Stomach (tissue), 9 donors: ENCODE measurements around the gene FAM193B. TPM values are rescaled to one million over a fixed set of nuclear protein-coding genes. Genes with fewer than 3 reads are reported as not detected.

ENCODE experiments used
- DNase-seq, 2 donors: peaks; one replicate each; pipeline versions ENCODE4 v3.0.0 to v3.0.0-alpha.2; 2013 to 2019
- H3K27ac ChIP-seq, 5 donors: fragments of 200-600 bp in 4 of 5; sonication (generic) in 4 of 5; one replicate each; pipeline ENCODE4 v1.5.1; 2013 to 2019; ENCODE audit warnings: mild to moderate bottlenecking in 1 of 5, moderate library complexity in 1 of 5
- H3K27me3 ChIP-seq, 3 donors: fragments of 200-600 bp; sonication (generic); one replicate each; pipeline ENCODE4 v1.5.1; 2017 to 2019; ENCODE audit warnings: mixed run types in 1 of 3
- H3K36me3 ChIP-seq, 4 donors: fragments of 200-600 bp; sonication (generic); 1 replicate in 3 of 4; 2 replicates in 1 of 4; pipeline ENCODE4 v1.5.1; 2016 to 2019
- H3K4me1 ChIP-seq, 4 donors: fragments of 200-600 bp; sonication (generic); one replicate each; pipeline ENCODE4 v1.5.1; 2016 to 2019
- H3K4me3 ChIP-seq, 4 donors: fragments of 200-600 bp; sonication (generic) in 3 of 4; one replicate each; pipeline ENCODE4 v1.5.1; 2016 to 2019; ENCODE audit warnings: mild to moderate bottlenecking in 1 of 4
- H3K9me3 ChIP-seq, 4 donors: fragments of 200-600 bp; sonication (generic); one replicate each; pipeline ENCODE4 v1.5.1; 2016 to 2019
- EP300 ChIP-seq: sonication (generic); formaldehyde crosslinking; IDR thresholded peaks from one replicate; pipeline ENCODE4 v1.6.1; 2017; ENCODE audit warnings: antibody characterized with exemption
- POLR2A ChIP-seq, 4 donors: fragments of 450-650 bp; IDR thresholded peaks; one replicate each; pipeline ENCODE4 v1.6.1; 2016; ENCODE audit warnings: antibody characterized with exemption in 4 of 4, control low read depth in 2 of 4, mild to moderate bottlenecking in 1 of 4, moderate library complexity in 1 of 4
- POLR2AphosphoS5 ChIP-seq, 3 donors: sonication (generic); formaldehyde crosslinking; IDR thresholded peaks; one replicate each; pipeline ENCODE4 v1.6.1; 2016; ENCODE audit warnings: antibody characterized with exemption in 3 of 3
- WGBS, 5 donors: extraction: QIAGEN DNeasy Blood & Tissue Kit in 3 of 5; methylation state at CpG; one replicate each; pipeline versions ENCODE4 v1.1.5 to v1.1.7; 2013 to 2018; 5-methylcytosine and 5-hydroxymethylcytosine counted together
- intact Hi-C: fragments of 100-400 bp; cut with DNase I; formaldehyde crosslinking; loops from one replicate; pipeline ENCODE4 v1.15.1; 2023; ENCODE audit warnings: low total_unique reads
- polyA plus RNA-seq, 3 donors: library from polyadenylated mRNA; stranded (reverse); fragments of 200-250 nt; gene quantifications; one replicate each; pipeline ENCODE4 v1.2.3, GENCODE V29; 2013
- total RNA-seq, 5 donors: library from RNA; depleted of rRNA; stranded (reverse); fragments of >200 nt; gene quantifications; one replicate each; pipeline versions ENCODE4 v1.1.0 to v1.2.3, GENCODE V29; 2014 to 2016
- TF ChIP-seq, protein P1 (sequence below), 7 experiments: fragments of 450-650 bp in 4 of 7; fragments of 200-600 bp in 3 of 7; sonication (generic) in 3 of 7; IDR thresholded peaks; one replicate each; pipeline ENCODE4 v1.5.1; 2016 to 2019; ENCODE audit warnings: antibody characterized with exemption in 7 of 7, control low read depth in 2 of 7, mild to moderate bottlenecking in 1 of 7
- donor health status: healthy with polysubstance abuse.
- donor health status: Bipolar disorder and iron deficiency.
- donor health status: healthy.

FAM193B gene
- total and polyA plus RNA-seq, 8 donors, result 40.4 to 316 (median 138) TPM

DNA sequence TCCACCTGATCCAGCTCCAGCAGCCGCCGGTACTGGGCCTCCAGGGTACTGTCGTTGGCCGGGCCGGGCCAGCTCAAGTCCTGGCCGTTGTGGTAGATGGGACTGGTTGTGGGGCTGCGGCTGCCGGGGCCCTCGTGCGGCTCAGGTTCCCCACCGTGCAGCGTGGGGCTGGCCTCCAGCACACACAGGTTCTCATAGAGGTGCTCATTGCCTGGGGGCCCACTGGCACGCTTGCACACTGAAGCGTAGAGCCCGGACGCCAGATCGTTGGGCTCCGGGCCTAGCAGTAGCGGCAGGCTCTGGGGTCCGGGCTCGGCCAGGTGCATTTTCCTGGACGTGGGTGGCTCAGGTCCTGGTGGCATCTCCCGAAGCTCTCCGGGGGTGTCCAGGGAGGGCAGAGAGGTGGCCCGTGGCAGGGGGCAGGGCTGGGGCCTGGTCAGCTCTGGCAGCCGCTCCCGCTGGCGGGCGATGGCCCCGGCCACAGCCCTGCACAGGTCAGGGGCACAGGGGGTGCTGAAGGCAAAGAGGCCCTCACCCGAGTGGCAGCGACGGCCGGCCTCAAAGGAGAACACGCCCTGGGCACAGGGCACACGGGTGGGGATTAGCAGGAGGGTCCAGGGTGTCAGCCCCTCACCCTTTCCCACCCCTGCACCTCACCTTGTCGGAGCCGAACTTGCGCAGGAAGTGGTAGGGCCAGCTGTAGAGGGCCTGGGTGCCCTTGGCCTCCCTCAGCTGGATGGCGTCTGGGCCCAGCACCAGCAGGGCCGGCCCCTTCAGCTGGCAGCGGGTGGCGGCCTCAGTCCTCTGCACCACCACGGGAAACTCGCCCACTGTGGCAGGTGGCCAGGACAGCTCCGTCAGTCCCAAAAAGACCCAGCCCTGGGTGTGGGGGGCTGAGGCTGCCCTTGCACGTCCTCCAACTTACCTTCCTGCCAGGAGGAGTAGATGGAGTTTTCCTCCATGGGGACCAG lies 50.0 kb downstream of the FAM193B start:
- H3K36me3 ChIP-seq, result peaks cover 0 to 22% (median 12%) of the 10 kb centered on the region in 4 donors
- WGBS, 5 donors, result 85 to 92% (median 91%) methylated on average over 23 to 47 of the region's 47 CpGs
- TF ChIP-seq EP300 (no peak), POLR2A (IDR thresholded peaks at IDR 0.05) (no peak), POLR2AphosphoS5 (IDR thresholded peaks at IDR 0.05) (no peak)
- TF ChIP-seq, protein P1, sequence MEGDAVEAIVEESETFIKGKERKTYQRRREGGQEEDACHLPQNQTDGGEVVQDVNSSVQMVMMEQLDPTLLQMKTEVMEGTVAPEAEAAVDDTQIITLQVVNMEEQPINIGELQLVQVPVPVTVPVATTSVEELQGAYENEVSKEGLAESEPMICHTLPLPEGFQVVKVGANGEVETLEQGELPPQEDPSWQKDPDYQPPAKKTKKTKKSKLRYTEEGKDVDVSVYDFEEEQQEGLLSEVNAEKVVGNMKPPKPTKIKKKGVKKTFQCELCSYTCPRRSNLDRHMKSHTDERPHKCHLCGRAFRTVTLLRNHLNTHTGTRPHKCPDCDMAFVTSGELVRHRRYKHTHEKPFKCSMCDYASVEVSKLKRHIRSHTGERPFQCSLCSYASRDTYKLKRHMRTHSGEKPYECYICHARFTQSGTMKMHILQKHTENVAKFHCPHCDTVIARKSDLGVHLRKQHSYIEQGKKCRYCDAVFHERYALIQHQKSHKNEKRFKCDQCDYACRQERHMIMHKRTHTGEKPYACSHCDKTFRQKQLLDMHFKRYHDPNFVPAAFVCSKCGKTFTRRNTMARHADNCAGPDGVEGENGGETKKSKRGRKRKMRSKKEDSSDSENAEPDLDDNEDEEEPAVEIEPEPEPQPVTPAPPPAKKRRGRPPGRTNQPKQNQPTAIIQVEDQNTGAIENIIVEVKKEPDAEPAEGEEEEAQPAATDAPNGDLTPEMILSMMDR (IDR thresholded peaks at IDR 0.05), result no peak
- no peaks in the 10 kb centered on the region for H3K27me3 ChIP-seq
- intact Hi-C loops, result loop anchor here (5.0 kb wide), 1 partner anchor 112 kb away; no protein-coding TSS in a partner anchor
- no peak for DNase-seq
- peaks cover 0 to 18% (median 9%) of the 10 kb centered on the region in 4 donors for H3K4me1 ChIP-seq
- H3K9me3 ChIP-seq, result no peaks in the 10 kb centered on the region
- no peak overlapping the region for H3K4me3 ChIP-seq
- H3K27ac ChIP-seq, result no peak overlapping the region

GRCh38 chr5:177503351-177504085 lies 50.8 kb downstream of the FAM193B start:
- intact Hi-C loops, result loop anchor here (5.0 kb wide), 1 partner anchor 111 kb away; no protein-coding TSS in a partner anchor
- DNase-seq, result no peak
- Histone ChIP-seq H3K4me3 (no peak overlapping the region), H3K27ac (no peak overlapping the region), H3K9me3 (no peaks in the 10 kb centered on the region), H3K36me3 (peaks cover 0 to 22% (median 12%) of the 10 kb centered on the region in 4 donors), H3K4me1 (peaks cover 1 to 16% (median 10%) of the 10 kb centered on the region in 4 donors), H3K27me3 (no peaks in the 10 kb centered on the region)
- no peak for TF ChIP-seq POLR2A (IDR thresholded peaks at IDR 0.05)
- TF ChIP-seq, protein P1 (IDR thresholded peaks at IDR 0.05), result no peak
- TF ChIP-seq POLR2AphosphoS5 (IDR thresholded peaks at IDR 0.05), result no peak
- no peak for TF ChIP-seq EP300
- WGBS, 5 donors, result 73 to 89% (median 82%) methylated on average over 16 to 24 of the region's 24 CpGs

GRCh38 chr5:177502886-177503285 lies 51.5 kb downstream of the FAM193B start:
- Histone ChIP-seq H3K27me3 (no peaks in the 10 kb centered on the region), H3K4me3 (no peak overlapping the region), H3K27ac (no peak overlapping the region), H3K4me1 (peaks cover 7 to 23% (median 16%) of the 10 kb centered on the region in 4 donors), H3K9me3 (no peaks in the 10 kb centered on the region), H3K36me3 (peaks cover 0 to 22% (median 12%) of the 10 kb centered on the region in 4 donors)
- no peak for DNase-seq
- intact Hi-C loops, result loop anchor here (5.0 kb wide), 1 partner anchor 111 kb away; no protein-coding TSS in a partner anchor
- WGBS, 5 donors, result 81 to 86% (median 83%) methylated on average over 16 of the region's 16 CpGs
- no peak for TF ChIP-seq POLR2A (IDR thresholded peaks at IDR 0.05)
- TF ChIP-seq EP300, result no peak
- TF ChIP-seq, protein P1 (IDR thresholded peaks at IDR 0.05), result no peak
